Measurements from ENCODE around the gene RAD51B. TPM values are rescaled to one million over a fixed set of nuclear protein-coding genes. Genes with fewer than 3 reads are reported as not detected.

RAD51B gene
- total RNA-seq, 1 experiment from 2014 or later: 20.0 TPM

GRCh38 chr14:68543516-68543915 lies 723.9 kb downstream of the RAD51B start:
- intact Hi-C loops (cut with micrococcal nuclease): no loop called here
- no peak for ATAC-seq
- Histone ChIP-seq H3K4me3 (replicated peaks in 1 of 2; ENCODE audit: low read depth in 1 of 2, low read length in 2 of 2) (0 out of 4 replicates have a peak overlapping the region, but pooled peaks of 1 of the 2 experiments have one; percentile 5), H3K4me2 (ENCODE audit: low read length) (peak overlapping the region; percentile 45), H3K36me3 (ENCODE audit: control insufficient read depth in 1 of 2, insufficient read depth in 2 of 2, low read length in 2 of 2) (no peaks in the 10 kb centered on the region), H3K79me2 (ENCODE audit: insufficient read depth, low read length) (no peaks in the 10 kb centered on the region), H2AFZ (ENCODE audit: low read depth, low read length, poor library complexity, severe bottlenecking) (no peak overlapping the region), H3K9ac (ENCODE audit: low read length) (no peak overlapping the region), H3K9me3 (ENCODE audit: control insufficient read depth in 1 of 2, insufficient read depth in 1 of 2, low read depth in 1 of 2, low read length in 2 of 2) (no peaks in the 10 kb centered on the region), H3K27ac (ENCODE audit: low read depth, low read length) (peak overlapping the region; percentile 64; the same call in 1 of the 2 replicates), H4K20me1 (ENCODE audit: insufficient read depth) (no peaks in the 10 kb centered on the region), H3K4me1 (ENCODE audit: control insufficient read depth in 1 of 2, insufficient read depth in 2 of 2, low read length in 2 of 2) (peaks cover 56 to 73% of the 10 kb centered on the region in 2 experiments), H3K9me2 (ENCODE audit: insufficient read depth) (no peaks in the 10 kb centered on the region), H3K27me3 (ENCODE audit: insufficient read depth, low read length) (no peaks in the 10 kb centered on the region)
- TF ChIP-seq MAX (IDR thresholded peaks at IDR 0.05) (no peak), POLR2A (IDR thresholded peaks at IDR 0.05; ENCODE audit: borderline replicate concordance, extremely low read depth, insufficient read depth, insufficient read length) (no peak), CEBPB (IDR thresholded peaks at IDR 0.05; ENCODE audit: low read depth) (no peak), CBX3 (IDR thresholded peaks at IDR 0.05; ENCODE audit: low read depth) (no peak), ZFX (IDR thresholded peaks at IDR 0.05) (no peak), EGR1 (IDR thresholded peaks at IDR 0.05; ENCODE audit: low read depth) (no peak), JUND (IDR thresholded peaks at IDR 0.05) (no peak), ZBTB33 (IDR thresholded peaks at IDR 0.05; ENCODE audit: extremely low read depth, insufficient replicate concordance, low read length) (no peak), SP1 (IDR thresholded peaks at IDR 0.05; ENCODE audit: low read depth) (no peak)
- TF ChIP-seq, protein P1, sequence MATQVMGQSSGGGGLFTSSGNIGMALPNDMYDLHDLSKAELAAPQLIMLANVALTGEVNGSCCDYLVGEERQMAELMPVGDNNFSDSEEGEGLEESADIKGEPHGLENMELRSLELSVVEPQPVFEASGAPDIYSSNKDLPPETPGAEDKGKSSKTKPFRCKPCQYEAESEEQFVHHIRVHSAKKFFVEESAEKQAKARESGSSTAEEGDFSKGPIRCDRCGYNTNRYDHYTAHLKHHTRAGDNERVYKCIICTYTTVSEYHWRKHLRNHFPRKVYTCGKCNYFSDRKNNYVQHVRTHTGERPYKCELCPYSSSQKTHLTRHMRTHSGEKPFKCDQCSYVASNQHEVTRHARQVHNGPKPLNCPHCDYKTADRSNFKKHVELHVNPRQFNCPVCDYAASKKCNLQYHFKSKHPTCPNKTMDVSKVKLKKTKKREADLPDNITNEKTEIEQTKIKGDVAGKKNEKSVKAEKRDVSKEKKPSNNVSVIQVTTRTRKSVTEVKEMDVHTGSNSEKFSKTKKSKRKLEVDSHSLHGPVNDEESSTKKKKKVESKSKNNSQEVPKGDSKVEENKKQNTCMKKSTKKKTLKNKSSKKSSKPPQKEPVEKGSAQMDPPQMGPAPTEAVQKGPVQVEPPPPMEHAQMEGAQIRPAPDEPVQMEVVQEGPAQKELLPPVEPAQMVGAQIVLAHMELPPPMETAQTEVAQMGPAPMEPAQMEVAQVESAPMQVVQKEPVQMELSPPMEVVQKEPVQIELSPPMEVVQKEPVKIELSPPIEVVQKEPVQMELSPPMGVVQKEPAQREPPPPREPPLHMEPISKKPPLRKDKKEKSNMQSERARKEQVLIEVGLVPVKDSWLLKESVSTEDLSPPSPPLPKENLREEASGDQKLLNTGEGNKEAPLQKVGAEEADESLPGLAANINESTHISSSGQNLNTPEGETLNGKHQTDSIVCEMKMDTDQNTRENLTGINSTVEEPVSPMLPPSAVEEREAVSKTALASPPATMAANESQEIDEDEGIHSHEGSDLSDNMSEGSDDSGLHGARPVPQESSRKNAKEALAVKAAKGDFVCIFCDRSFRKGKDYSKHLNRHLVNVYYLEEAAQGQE (IDR thresholded peaks at IDR 0.05; ENCODE audit: low read depth): no peak
- DNase-seq (ENCODE audit: low read depth, low spot score): no peak
- ChIA-PET CTCF (no interaction called here), RAD21 (ENCODE audit: low non-redundant PET in 1 of 2, low total read pairs in 2 of 2, uncharacterized antibody in 2 of 2, unreplicated experiment in 2 of 2) (no interaction called here), POLR2A (no interaction called here)
- no TSS peak for BruUV-seq (replicated peaks)

All from HCT116 (cell line).